Endothelial cell of umbilical vein (primary cell): ENCODE measurements around the gene AFDN.

Experiments
- EZH2 ChIP-seq: IDR thresholded peaks from 2 replicates; pipeline ENCODE4 v1.6.1; 2012; ENCODE audit warnings: borderline replicate concordance, low read depth, mild to moderate bottlenecking, moderate library complexity, low read length, inconsistent platforms; ENCODE audit not compliant: severe bottlenecking
- FOS ChIP-seq: IDR thresholded peaks from 2 replicates; pipeline ENCODE4 v1.6.1; 2011; ENCODE audit warnings: mild to moderate bottlenecking, low read length, moderate library complexity, borderline replicate concordance; ENCODE audit not compliant: insufficient read depth
- JUN ChIP-seq: IDR thresholded peaks from 2 replicates; pipeline ENCODE4 v1.6.1; 2011; ENCODE audit warnings: borderline replicate concordance, low read depth; ENCODE audit not compliant: insufficient read length, insufficient read depth
- POLR2A ChIP-seq: IDR thresholded peaks from 2 replicates; pipeline ENCODE4 v1.6.1; 2012; ENCODE audit warnings: low read depth, mild to moderate bottlenecking, control low read depth, low read length
- POLR2AphosphoS5 ChIP-seq: IDR thresholded peaks from 2 replicates; pipeline ENCODE4 v1.6.1; 2012; ENCODE audit warnings: low read depth, mild to moderate bottlenecking, control low read depth, low read length, moderate library complexity; ENCODE audit not compliant: insufficient read depth
- TF ChIP-seq, protein P1 (sequence below), 2 donors: IDR thresholded peaks; 1 replicate in 1 of 2; 2 replicates in 1 of 2; pipeline ENCODE4 v1.5.1; 2011; ENCODE audit warnings: low read length in 2 of 2, mild to moderate bottlenecking in 2 of 2, moderate library complexity in 2 of 2, control low read depth in 1 of 2, inconsistent platforms in 1 of 2, low read depth in 1 of 2; ENCODE audit not compliant: insufficient read depth in 1 of 2; ENCODE audit errors: extremely low read depth in 1 of 2

DNA sequence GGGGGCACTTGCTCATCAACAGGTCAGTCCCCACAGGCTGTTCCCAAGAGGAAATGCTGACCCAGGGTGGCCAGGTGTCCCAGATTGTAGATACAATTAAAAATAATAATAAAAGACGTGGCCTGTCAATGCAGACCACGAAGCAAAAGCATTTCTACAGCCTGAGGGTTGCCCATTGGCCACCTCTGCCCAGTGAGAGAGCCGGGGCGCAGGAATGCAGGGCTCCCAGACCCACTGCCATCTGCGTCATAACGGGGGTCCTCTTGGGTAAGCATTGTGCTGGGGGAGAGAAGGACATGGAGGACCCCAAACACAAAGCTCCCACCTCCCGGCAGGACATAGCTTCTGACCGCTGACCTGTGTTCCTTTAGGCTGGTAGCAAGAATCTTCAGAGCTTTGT, 22.9 kb upstream of the AFDN start:
- TF ChIP-seq EZH2 (no peak), FOS (no peak), POLR2A (no peak), JUN (no peak), POLR2AphosphoS5 (no peak)
- TF ChIP-seq, protein P1, sequence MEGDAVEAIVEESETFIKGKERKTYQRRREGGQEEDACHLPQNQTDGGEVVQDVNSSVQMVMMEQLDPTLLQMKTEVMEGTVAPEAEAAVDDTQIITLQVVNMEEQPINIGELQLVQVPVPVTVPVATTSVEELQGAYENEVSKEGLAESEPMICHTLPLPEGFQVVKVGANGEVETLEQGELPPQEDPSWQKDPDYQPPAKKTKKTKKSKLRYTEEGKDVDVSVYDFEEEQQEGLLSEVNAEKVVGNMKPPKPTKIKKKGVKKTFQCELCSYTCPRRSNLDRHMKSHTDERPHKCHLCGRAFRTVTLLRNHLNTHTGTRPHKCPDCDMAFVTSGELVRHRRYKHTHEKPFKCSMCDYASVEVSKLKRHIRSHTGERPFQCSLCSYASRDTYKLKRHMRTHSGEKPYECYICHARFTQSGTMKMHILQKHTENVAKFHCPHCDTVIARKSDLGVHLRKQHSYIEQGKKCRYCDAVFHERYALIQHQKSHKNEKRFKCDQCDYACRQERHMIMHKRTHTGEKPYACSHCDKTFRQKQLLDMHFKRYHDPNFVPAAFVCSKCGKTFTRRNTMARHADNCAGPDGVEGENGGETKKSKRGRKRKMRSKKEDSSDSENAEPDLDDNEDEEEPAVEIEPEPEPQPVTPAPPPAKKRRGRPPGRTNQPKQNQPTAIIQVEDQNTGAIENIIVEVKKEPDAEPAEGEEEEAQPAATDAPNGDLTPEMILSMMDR (IDR thresholded peaks at IDR 0.05; ENCODE audit: extremely low read depth in 1 of 2, insufficient read depth in 1 of 2, low read depth in 1 of 2, low read length in 2 of 2), result no peak
